HepG2 (cell line): ENCODE results near the gene TEX14.

Experiments
- ATF1 ChIP-seq: IDR thresholded peaks from 2 replicates; pipeline ENCODE4 v1.6.1; 2016; ENCODE audit warnings: mild to moderate bottlenecking, control low read depth
- E2F1 ChIP-seq: sonication (generic); formaldehyde crosslinking; IDR thresholded peaks from 2 replicates; pipeline ENCODE4 v1.5.0; 2020; ENCODE audit warnings: missing genetic modification reagents
- ZNF282 ChIP-seq: fragments of 450-650 bp; IDR thresholded peaks from 2 replicates; pipeline ENCODE4 v1.6.1; 2018; ENCODE audit not compliant: partially characterized antibody

DNA sequence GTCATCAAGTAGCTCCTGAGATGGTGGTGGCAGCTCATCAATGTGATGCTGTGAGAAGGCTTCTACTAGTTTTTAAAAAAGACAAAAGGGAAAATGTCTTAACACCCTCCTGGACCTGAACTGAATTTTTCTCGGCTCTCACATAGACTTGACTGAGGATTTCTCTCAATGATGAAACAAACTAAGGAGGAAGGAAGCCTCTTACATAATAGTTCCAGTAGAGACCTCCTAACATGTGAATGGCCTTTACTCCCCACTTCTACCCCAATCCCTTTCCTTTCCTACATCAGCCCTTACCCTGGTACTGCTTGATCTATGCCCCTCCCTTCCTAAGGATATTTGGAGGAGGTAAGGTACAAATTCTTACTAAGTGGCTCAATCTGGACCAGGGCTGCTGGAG is 122.6 kb downstream of the TEX14 start:
- no peak for TF ChIP-seq E2F1 (CRISPR knock-in tag)
- no peak for TF ChIP-seq ZNF282
- TF ChIP-seq ATF1 (CRISPR knock-in tag): no peak
